Tibial nerve (tissue), 4 donors: ENCODE data around the gene VAMP3.

Experiments
- CTCF ChIP-seq, 5 experiments: fragments of 200-600 bp in 3 of 5; fragments of 450-650 bp in 2 of 5; sonication (generic) in 3 of 5; IDR thresholded peaks; one replicate each; pipeline ENCODE4 v1.5.1; 2016 to 2019; ENCODE audit warnings: antibody characterized with exemption in 5 of 5, mild to moderate bottlenecking in 3 of 5, moderate library complexity in 2 of 5
- EP300 ChIP-seq, 2 donors: sonication (generic); formaldehyde crosslinking; IDR thresholded peaks; one replicate each; pipeline ENCODE4 v1.6.1; 2017; ENCODE audit warnings: antibody characterized with exemption in 2 of 2, mild to moderate bottlenecking in 1 of 2
- POLR2A ChIP-seq, 2 donors: fragments of 450-650 bp; IDR thresholded peaks; one replicate each; pipeline ENCODE4 v1.6.1; 2017; ENCODE audit warnings: antibody characterized with exemption in 2 of 2, mild to moderate bottlenecking in 2 of 2, moderate library complexity in 2 of 2

- TF ChIP-seq CTCF (IDR thresholded peaks at IDR 0.05) (no peak), POLR2A (IDR thresholded peaks at IDR 0.05) (no peak), EP300 (IDR thresholded peaks at IDR 0.05) (no peak)
Measured at GRCh38 chr1:7786795-7787194, 15.7 kb downstream of the VAMP3 start.
